ENCODE data around the gene CISTR. TPM values are rescaled to one million over a fixed set of nuclear protein-coding genes. Genes with fewer than 3 reads are reported as not detected.
A peak's percentile ranks its signal among the peaks of the same experiment; 100 is the strongest.
"Not testable (repeated sequence)": the region's sequence is repeated elsewhere in the genome, so short reads cannot be mapped to it uniquely, and the experiment has no call there.

The CISTR gene
- total RNA-seq, 1 donor from 2014 or later, result not detected

DNA sequence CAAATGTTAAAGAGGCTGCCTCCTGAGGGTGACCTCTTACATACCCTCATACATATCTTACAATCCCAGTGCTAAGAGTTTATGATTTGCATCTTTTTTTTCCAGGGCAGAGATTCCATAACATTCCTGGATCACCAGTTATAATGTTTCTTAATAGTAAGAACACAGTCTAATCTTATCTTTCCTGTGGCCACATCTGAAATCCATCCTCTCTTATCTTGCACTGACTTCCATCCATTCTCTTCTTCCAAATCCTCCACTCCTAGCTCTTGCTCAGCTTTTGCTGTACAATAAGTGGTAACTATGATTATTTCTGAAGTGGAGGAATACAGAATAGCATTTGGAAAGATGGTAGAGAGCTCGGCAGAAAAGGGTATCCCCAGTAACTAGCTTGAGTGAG, 30.8 kb downstream of the CISTR start:
- no peak for DNase-seq (ENCODE audit: low read depth in 2 of 2)

- no peak for DNase-seq (ENCODE audit: low read depth in 2 of 2)
These were observed 32.1 kb downstream of the CISTR start for GRCh38 chr12:53719649-53720048.

DNA sequence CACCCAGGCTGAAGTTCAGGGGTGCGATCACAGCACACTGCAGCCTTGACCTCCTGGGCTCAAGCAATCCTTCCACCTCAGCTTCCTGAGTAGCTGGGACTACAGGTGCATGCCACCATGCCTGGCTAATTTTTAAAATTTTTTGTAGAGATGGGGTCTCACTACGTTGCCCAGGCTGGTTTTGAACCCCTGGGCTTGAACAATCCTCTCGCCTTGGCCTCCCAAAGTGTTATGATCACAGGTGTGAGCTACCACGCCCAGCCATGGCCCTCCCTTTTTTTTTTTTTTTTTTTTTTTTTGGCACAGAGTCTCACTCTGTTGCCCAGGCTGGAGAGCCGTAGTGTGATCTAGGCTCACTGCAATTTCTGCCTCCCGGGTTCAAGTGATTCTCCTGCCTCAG, 33.2 kb downstream of the CISTR start:
- not testable (repeated sequence) for DNase-seq (ENCODE audit: low read depth in 2 of 2)

DNA sequence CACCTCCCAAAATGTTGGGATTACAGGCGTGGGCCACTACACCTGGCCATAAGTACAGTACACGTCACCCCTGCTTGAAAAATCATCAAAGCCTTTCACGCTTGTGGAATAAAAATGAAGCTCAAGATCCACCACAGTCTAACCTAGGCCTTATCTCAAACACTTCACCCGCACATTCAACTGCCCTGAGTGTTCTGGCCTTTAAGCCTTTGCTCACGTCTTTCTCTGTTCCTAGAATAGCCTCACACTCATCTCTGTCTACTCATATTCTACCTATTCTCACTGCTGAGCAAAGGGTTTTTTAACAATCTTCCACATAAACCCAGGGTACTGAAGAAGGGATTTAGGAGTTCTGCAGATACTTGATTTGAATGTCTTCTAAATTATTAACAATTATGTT, 34.5 kb downstream of the CISTR start:
- DNase-seq (ENCODE audit: low read depth in 2 of 2), result no peak

GRCh38 chr12:53714004-53714403, 37.8 kb downstream of the CISTR start:
- no peak for DNase-seq (ENCODE audit: low read depth in 2 of 2)

DNA sequence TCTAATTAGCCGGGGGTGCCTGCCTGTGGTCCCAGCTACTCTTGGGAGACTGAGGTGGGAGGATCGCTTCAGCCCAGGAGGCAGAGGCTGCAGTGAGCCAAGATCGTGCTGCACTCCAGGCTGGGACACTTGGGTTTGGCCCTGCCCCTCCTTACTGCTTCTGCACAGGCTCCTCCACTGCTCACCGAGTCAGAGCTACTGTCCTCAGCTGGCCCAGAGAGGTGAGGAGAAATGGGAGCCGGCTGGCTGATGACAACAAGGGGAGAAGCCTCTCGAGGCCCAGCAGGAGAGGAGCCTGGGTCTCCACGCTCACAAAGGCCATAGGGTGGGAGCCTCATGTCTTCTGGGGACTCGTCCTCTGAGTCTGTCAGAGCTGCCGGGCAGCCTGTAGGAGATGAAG, 38.3 kb downstream of the CISTR start:
- DNase-seq (ENCODE audit: low read depth in 2 of 2), result no peak

GRCh38 chr12:53712059-53712643, 39.6 kb downstream of the CISTR start:
- no peak for DNase-seq (ENCODE audit: low read depth in 2 of 2)

DNA sequence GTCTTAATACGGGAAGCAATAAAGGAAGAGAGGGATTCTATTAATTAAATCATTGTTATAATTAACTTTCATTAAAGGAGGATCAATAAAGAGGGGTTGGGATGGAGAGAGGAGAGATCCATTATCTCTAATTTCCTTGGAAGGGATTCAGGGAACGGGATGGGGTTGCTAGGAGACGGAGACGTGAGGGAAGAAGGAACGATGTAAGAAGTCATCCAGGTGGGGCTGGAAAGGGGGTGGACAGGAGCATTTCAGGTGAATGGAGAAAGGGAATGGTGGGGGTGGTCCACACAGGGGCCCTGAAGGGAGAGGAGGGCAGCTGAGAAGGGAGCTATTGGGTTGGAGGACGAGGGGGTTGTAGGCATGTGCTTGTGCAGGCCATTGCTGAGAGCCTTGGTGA, 41.7 kb downstream of the CISTR start:
- no peak for DNase-seq (ENCODE audit: low read depth in 2 of 2)

DNA sequence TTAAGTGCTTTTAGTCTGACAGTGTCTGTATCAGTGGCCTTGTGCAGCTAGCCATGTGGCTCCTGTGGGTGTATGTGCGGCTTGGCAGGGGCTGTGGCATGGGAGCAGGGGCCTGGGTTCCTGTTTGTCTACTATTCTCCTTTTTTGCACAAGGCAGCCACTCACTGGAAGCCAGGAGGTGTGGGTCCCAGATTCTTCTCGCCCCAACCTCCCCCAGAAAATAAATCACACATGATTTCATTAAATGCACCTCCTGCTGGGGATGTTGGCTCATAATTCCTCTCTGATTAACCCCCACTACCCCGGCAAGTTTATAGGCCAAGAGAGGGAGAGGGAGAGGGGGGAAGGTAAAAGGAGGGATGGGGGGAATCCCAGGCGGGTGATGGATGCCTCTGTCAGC, 42.1 kb downstream of the CISTR start:
- DNase-seq (ENCODE audit: low read depth in 2 of 2), result no peak

GRCh38 chr12:53706080-53706479, 45.7 kb downstream of the CISTR start:
- DNase-seq (ENCODE audit: low read depth in 2 of 2), result no peak

DNA sequence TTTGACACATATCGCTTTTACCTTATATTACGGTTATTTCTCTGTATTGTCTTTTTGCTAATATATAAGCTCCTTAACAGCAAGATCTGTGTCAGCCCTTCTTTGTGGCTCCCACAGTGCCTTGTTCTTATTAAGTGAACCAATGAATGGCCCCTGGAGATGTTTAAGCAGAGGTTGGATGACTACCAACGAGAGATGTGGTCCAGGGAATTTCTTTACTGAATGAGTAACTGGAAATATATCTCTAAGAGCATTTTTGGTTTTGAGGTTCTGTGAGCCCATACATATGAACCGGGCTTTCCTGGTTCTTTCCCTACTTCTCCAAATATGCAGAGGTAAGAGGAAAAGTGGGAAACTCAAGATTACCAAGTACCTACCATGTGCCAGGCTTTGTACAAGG, 48.0 kb downstream of the CISTR start:
- no peak for DNase-seq (ENCODE audit: low read depth in 2 of 2)

- DNase-seq (ENCODE audit: low read depth in 2 of 2), result peak; percentile 36 to 64
These were observed 50.1 kb downstream of the CISTR start for GRCh38 chr12:53701518-53702264.

- DNase-seq (ENCODE audit: low read depth in 2 of 2), result no peak
These were observed 51.2 kb downstream of the CISTR start for GRCh38 chr12:53700567-53700966.

GRCh38 chr12:53699678-53700025, 52.1 kb downstream of the CISTR start:
- no peak for DNase-seq (ENCODE audit: low read depth in 2 of 2)

GRCh38 chr12:53698948-53699677, 52.7 kb downstream of the CISTR start:
- DNase-seq (ENCODE audit: low read depth in 2 of 2), result no peak

DNA sequence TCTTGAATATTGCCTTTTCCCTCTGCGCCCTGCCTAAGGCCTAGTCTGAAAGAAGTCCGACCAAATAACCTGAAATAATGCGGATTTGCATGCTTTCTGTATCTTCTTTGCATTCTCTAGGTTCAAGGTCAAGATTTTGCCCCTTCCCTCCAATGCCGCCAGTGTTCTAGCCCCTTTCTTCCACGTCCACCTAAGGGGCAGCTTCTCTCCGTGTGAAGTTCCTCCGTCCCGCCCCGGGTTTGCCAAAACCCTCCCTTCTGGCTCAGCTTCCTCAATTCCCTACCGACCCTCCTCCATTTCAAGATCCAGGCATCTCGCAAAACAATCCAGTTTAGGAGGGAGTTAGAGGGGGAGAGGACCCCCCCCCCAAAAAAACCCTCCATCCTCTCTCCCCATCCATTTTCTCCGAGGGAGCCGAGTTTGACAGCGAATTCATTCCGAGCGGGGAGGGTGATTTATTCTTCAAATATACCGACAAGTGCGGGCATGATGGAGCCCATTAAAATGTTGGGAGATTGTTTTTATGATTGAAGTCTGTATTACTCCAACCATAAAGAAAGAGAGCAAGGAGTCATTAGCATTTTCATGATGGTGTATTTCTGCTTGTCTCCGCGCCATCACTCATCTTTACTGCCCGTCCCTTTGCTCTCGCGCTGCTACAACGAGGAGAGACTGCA, 55.0 kb downstream of the CISTR start:
- no peak for DNase-seq (ENCODE audit: low read depth in 2 of 2)

Other genes starting within 250 kb of the CISTR start
- gene NPFF, start 244.5 kb downstream of the CISTR start, total RNA-seq, result not detected in 2 replicates
- gene ATF7, start 125.6 kb downstream of the CISTR start, total RNA-seq, result 8.6 and 10.2 TPM in 2 replicates
- 110 and 133 TPM in 2 replicates for gene ATP5MC2, start 75.9 kb downstream of the CISTR start, total RNA-seq
- 44.9 and 72.6 TPM in 2 replicates for gene CALCOCO1, start 24.5 kb downstream of the CISTR start, total RNA-seq
- not detected in 2 replicates for gene HOXC13, start 186.9 kb upstream of the CISTR start, total RNA-seq
- gene HOXC12, start 202.9 kb upstream of the CISTR start, total RNA-seq, result not detected in 2 replicates
- gene HOXC11, start 221.1 kb upstream of the CISTR start, total RNA-seq, result not detected in 2 replicates
- gene HOTAIR, start 223.0 kb upstream of the CISTR start, total RNA-seq, result not detected in 2 replicates
- not detected in 2 replicates for gene HOXC10, start 233.2 kb upstream of the CISTR start, total RNA-seq
- gene HOXC9, start 248.2 kb upstream of the CISTR start, total RNA-seq, result 0.13 and 1.3 TPM in 2 replicates

Measured in dermis microvascular lymphatic vessel endothelial cell (primary cell).